IMR-90 (cell line): ENCODE results near the gene RPS6KA5. TPM values are rescaled to one million over a fixed set of nuclear protein-coding genes. Genes with fewer than 3 reads are reported as not detected.

Experiments
- ATAC-seq: fragments of 200-7000 bp; cut with Tn5 transposase; 2 replicates; pipeline ENCODE4 v1.9.1; 2020; ENCODE audit warnings: low read depth, mild to moderate bottlenecking, moderate library complexity
- BruUV-seq: library from RNA; stranded (reverse); fragments of 400-500 nt; replicated peaks from 2 replicates; lab custom pipeline; 2021; lab: Mats Ljungman, UMichigan
- CTCF ChIA-PET: fragments of 300-600 bp; formaldehyde crosslinking; extraction: SDS; loops from one replicate; lab custom pipeline; 2021; ENCODE audit warnings: antibody characterized with exemption; lab: Yijun Ruan, JAX
- POLR2A ChIA-PET: fragments of 300-600 bp; sonication (Branson Sonifier 250); formaldehyde crosslinking; loops from one replicate; lab custom pipeline; 2022; ENCODE audit warnings: antibody characterized with exemption; ENCODE audit not compliant: unreplicated experiment; lab: Charles Lee
- DNase-seq: peaks from one replicate; pipeline ENCODE4 v3.0.0; 2013
- H2AFZ ChIP-seq: replicated peaks from 2 replicates; pipeline ENCODE3; 2013; ENCODE audit warnings: low read length, mild to moderate bottlenecking; ENCODE audit not compliant: poor library complexity
- H2AK5ac ChIP-seq: 2 replicates; pipeline ENCODE4 v1.6.1; 2013; ENCODE audit warnings: low read depth, low read length, inconsistent platforms
- H2AK9ac ChIP-seq: replicated peaks from 2 replicates; pipeline ENCODE3; 2013; ENCODE audit warnings: mild to moderate bottlenecking, low read depth, low read length, moderate library complexity; ENCODE audit not compliant: poor library complexity
- H2BK120ac ChIP-seq: 2 replicates; pipeline ENCODE4 v1.6.1; 2013; ENCODE audit warnings: low read depth, low read length, inconsistent platforms
- H2BK15ac ChIP-seq: 3 replicates; pipeline ENCODE4 v1.6.1; 2013; ENCODE audit warnings: low read depth, low read length, inconsistent platforms
- H2BK20ac ChIP-seq: 2 replicates; pipeline ENCODE4 v1.6.1; 2013; ENCODE audit warnings: low read depth, mild to moderate bottlenecking, inconsistent platforms, low read length, moderate library complexity
- H2BK5ac ChIP-seq: 2 replicates; pipeline ENCODE4 v1.6.1; 2013; ENCODE audit warnings: mild to moderate bottlenecking, low read depth, low read length, inconsistent platforms; ENCODE audit not compliant: poor library complexity, severe bottlenecking
- H3K14ac ChIP-seq: replicated peaks from 2 replicates; pipeline ENCODE4 v1.6.1; 2013; ENCODE audit warnings: low read depth, low read length, inconsistent platforms
- H3K18ac ChIP-seq: 2 replicates; pipeline ENCODE4 v1.6.1; 2013; ENCODE audit warnings: low read depth, low read length, control low read depth
- H3K23ac ChIP-seq: 2 replicates; pipeline ENCODE4 v1.6.1; 2013; ENCODE audit warnings: low read depth, low read length, inconsistent platforms
- H3K27ac ChIP-seq: 2 replicates; pipeline ENCODE4 v1.5.1; 2013; ENCODE audit warnings: mild to moderate bottlenecking, control low read depth, low read length; ENCODE audit not compliant: insufficient read depth
- H3K27me3 ChIP-seq: 2 replicates; pipeline ENCODE4 v1.6.1; 2013; ENCODE audit warnings: low read length; ENCODE audit not compliant: control insufficient read depth, insufficient read depth
- H3K36me3 ChIP-seq: 2 replicates; pipeline ENCODE4 v1.6.1; 2013; ENCODE audit warnings: low read length, mixed read lengths; ENCODE audit not compliant: control insufficient read depth, insufficient read depth
- H3K4ac ChIP-seq: 2 replicates; pipeline ENCODE4 v1.6.1; 2013; ENCODE audit warnings: low read depth, low read length, inconsistent platforms
- H3K4me1 ChIP-seq: 2 replicates; pipeline ENCODE4 v1.6.1; 2013; ENCODE audit warnings: low read length, mixed read lengths; ENCODE audit not compliant: control insufficient read depth, insufficient read depth
- H3K4me2 ChIP-seq: 2 replicates; pipeline ENCODE4 v1.6.1; 2013; ENCODE audit warnings: low read depth, mild to moderate bottlenecking, control low read depth, low read length, moderate library complexity
- H3K4me3 ChIP-seq: 2 replicates; pipeline ENCODE4 v1.5.1; 2013; ENCODE audit warnings: low read depth, mild to moderate bottlenecking, control low read depth, low read length, moderate library complexity; ENCODE audit not compliant: insufficient read depth
- H3K56ac ChIP-seq: 2 replicates; pipeline ENCODE4 v1.6.1; 2013; ENCODE audit warnings: low read length, inconsistent platforms; ENCODE audit not compliant: insufficient read depth; ENCODE audit errors: extremely low read depth
- H3K79me1 ChIP-seq, 2 experiments: 2 replicates each; pipeline ENCODE4 v1.6.1; 2013; ENCODE audit warnings: low read length in 2 of 2, inconsistent platforms in 1 of 2, low read depth in 1 of 2
- H3K9ac ChIP-seq: 2 replicates; pipeline ENCODE4 v1.6.1; 2013; ENCODE audit warnings: low read depth, low read length, control low read depth
- H3K9me1 ChIP-seq: 2 replicates; pipeline ENCODE4 v1.6.1; 2013; ENCODE audit warnings: low read length, inconsistent platforms; ENCODE audit not compliant: insufficient read depth
- H3K9me3 ChIP-seq: 2 replicates; pipeline ENCODE4 v1.6.1; 2013; ENCODE audit warnings: low read length; ENCODE audit not compliant: control insufficient read depth, insufficient read depth
- H4K20me1 ChIP-seq: 2 replicates; pipeline ENCODE4 v1.6.1; 2013; ENCODE audit warnings: low read length, inconsistent platforms; ENCODE audit not compliant: insufficient read depth
- H4K5ac ChIP-seq: 2 replicates; pipeline ENCODE4 v1.6.1; 2013; ENCODE audit warnings: mild to moderate bottlenecking, low read depth, low read length, control low read depth
- H4K8ac ChIP-seq, 2 experiments: 2 replicates each; pipeline ENCODE4 v1.6.1; 2013; ENCODE audit warnings: low read depth in 2 of 2, low read length in 2 of 2, control low read depth in 1 of 2, inconsistent platforms in 1 of 2
- H4K91ac ChIP-seq: 2 replicates; pipeline ENCODE4 v1.6.1; 2013; ENCODE audit warnings: low read depth, low read length, inconsistent platforms; ENCODE audit not compliant: insufficient read depth
- CEBPB ChIP-seq: IDR thresholded peaks from 2 replicates; pipeline ENCODE4 v1.6.1; 2012; ENCODE audit warnings: low read depth, low read length, improper control_type of control experiment
- CHD1 ChIP-seq: IDR thresholded peaks from 2 replicates; pipeline ENCODE4 v1.6.1; 2012; ENCODE audit warnings: low read depth, low read length, improper control_type of control experiment
- CTCF ChIP-seq: conservative IDR thresholded peaks from 2 replicates; pipeline ENCODE4 v1.5.1; 2012; ENCODE audit warnings: mild to moderate bottlenecking, low read depth, low read length, improper control_type of control experiment
- ELK1 ChIP-seq: fragments of 150-350 bp; IDR thresholded peaks from 2 replicates; pipeline ENCODE4 v1.6.1; 2016; ENCODE audit warnings: low read depth, mild to moderate bottlenecking, low read length, moderate library complexity, borderline replicate concordance
- MAZ ChIP-seq: IDR thresholded peaks from 2 replicates; pipeline ENCODE4 v1.6.1; 2012; ENCODE audit warnings: low read depth, mild to moderate bottlenecking, low read length, improper control_type of control experiment, moderate library complexity, borderline replicate concordance
- NFE2L2 ChIP-seq: fragments of 150-350 bp; IDR thresholded peaks from 2 replicates; pipeline ENCODE4 v1.6.1; 2016; ENCODE audit warnings: low read depth, mild to moderate bottlenecking, low read length
- RAD21 ChIP-seq: IDR thresholded peaks from 2 replicates; pipeline ENCODE4 v1.6.1; 2012; ENCODE audit warnings: low read length, improper control_type of control experiment
- RCOR1 ChIP-seq: IDR thresholded peaks from 2 replicates; pipeline ENCODE4 v1.6.1; 2012; ENCODE audit warnings: mild to moderate bottlenecking, low read length, improper control_type of control experiment; ENCODE audit not compliant: insufficient replicate concordance
- SMC3 ChIP-seq: fragments of 150-350 bp; IDR thresholded peaks from 2 replicates; pipeline ENCODE4 v1.6.1; 2016; ENCODE audit warnings: low read depth, mild to moderate bottlenecking, antibody characterized with exemption, low read length, moderate library complexity
- dilution Hi-C: fragments of 300-500 bp; cut with HindIII; formaldehyde crosslinking; loops from one replicate; pipeline ENCODE4 v1.14.3; 2018; ENCODE audit warnings: low sequenced_read_pairs; ENCODE audit not compliant: unreplicated experiment
- in situ Hi-C: fragments of 300-500 bp; cut with MboI; formaldehyde crosslinking; loops from 3 replicates; pipeline ENCODE4 v1.14.3; 2019; ENCODE audit warnings: low sequenced_read_pairs, inconsistent platforms, mixed read lengths
- intact Hi-C: fragments of 100-400 bp; cut with micrococcal nuclease; formaldehyde crosslinking; loops from 2 replicates; pipeline ENCODE4 v1.10.0; 2022
- polyA plus RNA-seq, 3 experiments: library from polyadenylated mRNA; depleted of rRNA; stranded (reverse); fragments of >200 nt; gene quantifications; 2 replicates each; pipeline ENCODE4 v1.2.3, GENCODE V29; 2012; ENCODE audit warnings: low replicate concordance in 1 of 3
- total RNA-seq: library from RNA; depleted of rRNA; stranded (reverse); fragments of >200 nt; gene quantifications from 2 replicates; pipeline ENCODE4 v1.2.3, GENCODE V29; 2012

RPS6KA5 gene
- total and polyA plus RNA-seq, 2 of the 4 experiments (the other 2 are of a cell fraction) = 0.36 TPM

GRCh38 chr14:90971687-90972086 lies 88.8 kb downstream of the RPS6KA5 start:
- no peak for ATAC-seq
- CTCF ChIA-PET = no interaction called here
- Histone ChIP-seq H2AFZ (no peak overlapping the region), H4K5ac (no peak overlapping the region), H3K9me3 (peaks cover 3% of the 10 kb centered on the region; the same call in 1 of the 2 replicates), H3K4me3 (no peak overlapping the region), H2BK5ac (no peak overlapping the region), H2BK20ac (no peak overlapping the region), H3K4me1 (no peaks in the 10 kb centered on the region), H3K27me3 (no peaks in the 10 kb centered on the region), H4K20me1 (no peaks in the 10 kb centered on the region), H3K9ac (no peak overlapping the region), H2AK5ac (no peak overlapping the region), H3K27ac (no peak overlapping the region), H2AK9ac (no peak overlapping the region), H2BK15ac (no peak overlapping the region), H2BK120ac (no peak overlapping the region), H3K23ac (no peak overlapping the region), H3K79me1 (no peaks in the 10 kb centered on the region), H3K4me2 (no peak overlapping the region), H3K9me1 (no peaks in the 10 kb centered on the region), H3K18ac (no peak overlapping the region), H3K4ac (no peak overlapping the region), H4K8ac (no peak overlapping the region), H3K14ac (no peak overlapping the region), H3K36me3 (no peaks in the 10 kb centered on the region), H3K56ac (no peak overlapping the region), H4K91ac (no peak overlapping the region)
- intact Hi-C loops (no loop called here), in situ Hi-C loops (no loop called here), dilution Hi-C loops (no loop called here)
- TF ChIP-seq CEBPB (no peak), ELK1 (no peak), RCOR1 (no peak), MAZ (no peak), CHD1 (no peak), RAD21 (no peak), SMC3 (no peak), NFE2L2 (no peak), CTCF (no peak)
- POLR2A ChIA-PET = no interaction called here
- no TSS peak for BruUV-seq
- no peak for DNase-seq
